Stimulated activated CD4-positive, alpha-beta T cell treated with anti-CD3 and anti-CD28 coated beads, Interleukin-4, amount 100 ng/mL, for 24 hours (primary cell): ENCODE data around the gene HNRNPA2B1.

Experiments used
- DNase-seq: peaks from one replicate; pipeline ENCODE4 v3.0.0-alpha.2; 2020

HNRNPA2B1 gene

GRCh38 chr7:26141077-26141476, 59.5 kb downstream of the HNRNPA2B1 start:
- DNase-seq, result no peak

- no peak for DNase-seq
Observed at GRCh38 chr7:26140380-26140779, 60.2 kb downstream of the HNRNPA2B1 start.
